Common myeloid progenitor, CD34-positive (primary cell): ENCODE measurements around the gene MAPKAP1.

Experiments used
- CTCF ChIA-PET: fragments of 350-600 bp; sonication (Branson Sonifier 250); formaldehyde crosslinking; loops from one replicate; lab custom pipeline; 2021; ENCODE audit warnings: antibody characterized with exemption; lab: Charles Lee
- POLR2A ChIA-PET: fragments of 350-600 bp; sonication (Branson Sonifier 250); formaldehyde crosslinking; loops from one replicate; lab custom pipeline; 2021; ENCODE audit warnings: antibody characterized with exemption; lab: Charles Lee
- DNase-seq, 3 donors: peaks; one replicate each; pipeline versions ENCODE4 v3.0.0 to v3.0.0-alpha.2; 2013
- H3K27ac ChIP-seq, 2 experiments: 1 replicate in 1 of 2; 2 replicates in 1 of 2; pipeline ENCODE4 v1.7.0; 2013; ENCODE audit warnings: inconsistent platforms in 2 of 2, low read length in 2 of 2, mild to moderate bottlenecking in 2 of 2, low read depth in 1 of 2, moderate library complexity in 1 of 2; ENCODE audit not compliant: severe bottlenecking in 2 of 2, insufficient read depth in 1 of 2, poor library complexity in 1 of 2
- H3K27me3 ChIP-seq, 5 experiments: replicated peaks in 2 of 5; 1 replicate in 3 of 5; 2 replicates in 2 of 5; pipeline versions ENCODE4 v1.6.1 to v1.7.0; 2013; ENCODE audit warnings: low read length in 4 of 5, mild to moderate bottlenecking in 2 of 5, moderate library complexity in 2 of 5, inconsistent platforms in 1 of 5; ENCODE audit not compliant: insufficient read depth in 5 of 5, control insufficient read depth in 4 of 5
- H3K36me3 ChIP-seq, 4 experiments: 1 replicate in 2 of 4; 2 replicates in 2 of 4; pipeline versions ENCODE4 v1.6.1 to v1.7.0; 2013; ENCODE audit warnings: low read length in 3 of 4, control low read depth in 1 of 4, mild to moderate bottlenecking in 1 of 4; ENCODE audit not compliant: control insufficient read depth in 4 of 4, insufficient read depth in 4 of 4
- H3K4me1 ChIP-seq, 4 experiments: 1 replicate in 3 of 4; 2 replicates in 1 of 4; pipeline versions ENCODE4 v1.6.1 to v1.7.1; 2013; ENCODE audit warnings: low read length in 3 of 4, mild to moderate bottlenecking in 3 of 4, control low read depth in 1 of 4, inconsistent platforms in 1 of 4, moderate library complexity in 1 of 4; ENCODE audit not compliant: control insufficient read depth in 4 of 4, insufficient read depth in 4 of 4; ENCODE audit errors: control extremely low read depth in 1 of 4
- H3K4me3 ChIP-seq, 7 experiments: 1 replicate in 4 of 7; 2 replicates in 3 of 7; pipeline versions ENCODE4 v1.5.1 to v1.7.0; 2013; ENCODE audit warnings: mild to moderate bottlenecking in 7 of 7, low read length in 6 of 7, moderate library complexity in 6 of 7, inconsistent platforms in 2 of 7, low read depth in 2 of 7, control low read depth in 1 of 7; ENCODE audit not compliant: insufficient read depth in 4 of 7, control insufficient read depth in 1 of 7; ENCODE audit errors: extremely low read depth in 1 of 7
- H3K9me3 ChIP-seq, 5 experiments: 1 replicate in 4 of 5; 2 replicates in 1 of 5; pipeline versions ENCODE4 v1.6.1 to v1.7.1; 2013; ENCODE audit warnings: low read length in 4 of 5, mild to moderate bottlenecking in 2 of 5, inconsistent platforms in 1 of 5, low read depth in 1 of 5, moderate library complexity in 1 of 5; ENCODE audit not compliant: control insufficient read depth in 4 of 5, insufficient read depth in 2 of 5; ENCODE audit errors: control extremely low read depth in 1 of 5
- WGBS: methylation state at CpG from one replicate; pipeline ENCODE4 v1.1.5; 2013; ENCODE audit not compliant: insufficient coverage; 5-methylcytosine and 5-hydroxymethylcytosine counted together

Gene MAPKAP1

GRCh38 chr9:125475385-125475784 is 231.6 kb downstream of the MAPKAP1 start:
- 98% methylated on average over 6 of the region's 6 CpGs for WGBS
- Histone ChIP-seq H3K4me1 (no peaks in the 10 kb centered on the region), H3K9me3 (no peaks in the 10 kb centered on the region), H3K36me3 (peaks cover 8 to 31% (median 14%) of the 10 kb centered on the region in 4 experiments), H3K27ac (no peak overlapping the region), H3K27me3 (no peaks in the 10 kb centered on the region), H3K4me3 (no peak overlapping the region)
- ChIA-PET POLR2A (no interaction called here), CTCF (interaction anchor here (1.4 kb wide), 1 partner anchor 18 kb away, joined by 3 read pairs; no protein-coding TSS in a partner anchor)
- DNase-seq, result no peak

- H3K9me3 ChIP-seq, result no peaks in the 10 kb centered on the region
- no peaks in the 10 kb centered on the region for H3K4me1 ChIP-seq
- no peak for DNase-seq
- H3K27ac ChIP-seq, result peak overlapping the region in 1 of 2 experiments; percentile 27
- ChIA-PET CTCF (interaction anchor here (1.5 kb wide), 1 partner anchor 40 kb away, joined by 4 read pairs; no protein-coding TSS in a partner anchor), POLR2A (no interaction called here)
- H3K27me3 ChIP-seq, result no peaks in the 10 kb centered on the region
- no peak overlapping the region for H3K4me3 ChIP-seq
- WGBS, result 97% methylated on average over 6 of the region's 11 CpGs
- H3K36me3 ChIP-seq, result peaks cover 4 to 21% (median 14%) of the 10 kb centered on the region in 4 experiments
Observed at GRCh38 chr9:125472926-125473701, 233.9 kb downstream of the MAPKAP1 start.

GRCh38 chr9:125472562-125472925 is 234.5 kb downstream of the MAPKAP1 start:
- Histone ChIP-seq H3K4me3 (no peak overlapping the region), H3K36me3 (peaks cover 4 to 17% (median 13%) of the 10 kb centered on the region in 4 experiments), H3K4me1 (no peaks in the 10 kb centered on the region), H3K9me3 (no peaks in the 10 kb centered on the region), H3K27me3 (no peaks in the 10 kb centered on the region), H3K27ac (peak overlapping the region in 1 of 2 experiments; percentile 19)
- no peak for DNase-seq
- ChIA-PET CTCF (interaction anchor here (1.4 to 1.5 kb wide), 2 partner anchors 10 to 40 kb away, joined by 4 read pairs; no protein-coding TSS in a partner anchor), POLR2A (no interaction called here)
- 100% methylated on average over 1 of the region's 4 CpGs for WGBS

- Histone ChIP-seq H3K27ac (no peak overlapping the region), H3K4me3 (no peak overlapping the region), H3K4me1 (peaks cover 0 to 5% (median under 1%) of the 10 kb centered on the region in 4 experiments), H3K9me3 (no peaks in the 10 kb centered on the region), H3K27me3 (no peaks in the 10 kb centered on the region), H3K36me3 (peaks cover 4 to 17% (median 7%) of the 10 kb centered on the region in 4 experiments)
- over 99% methylated on average over 12 of the region's 14 CpGs for WGBS
- DNase-seq, result no peak
- CTCF ChIA-PET, result interaction anchor here (1.4 kb wide), 1 partner anchor 8 kb away, joined by 4 read pairs; no protein-coding TSS in a partner anchor
- POLR2A ChIA-PET, result no interaction called here
Observed at GRCh38 chr9:125470767-125471580, 236.0 kb downstream of the MAPKAP1 start.

GRCh38 chr9:125470189-125470588 is 236.8 kb downstream of the MAPKAP1 start:
- peaks cover 3 to 12% (median 5%) of the 10 kb centered on the region in 4 experiments for H3K36me3 ChIP-seq
- H3K4me1 ChIP-seq, result peaks cover 0 to 13% (median 4%) of the 10 kb centered on the region in 4 experiments
- no peak overlapping the region for H3K27ac ChIP-seq
- CTCF ChIA-PET, result no interaction called here
- no peaks in the 10 kb centered on the region for H3K9me3 ChIP-seq
- no peak for DNase-seq
- POLR2A ChIA-PET, result no interaction called here
- H3K27me3 ChIP-seq, result no peaks in the 10 kb centered on the region
- H3K4me3 ChIP-seq, result no peak overlapping the region
- 83% methylated on average over 2 of the region's 3 CpGs for WGBS

- Histone ChIP-seq H3K36me3 (peaks cover 2 to 15% (median 5%) of the 10 kb centered on the region in 4 experiments), H3K27me3 (no peaks in the 10 kb centered on the region), H3K27ac (no peak overlapping the region), H3K9me3 (no peaks in the 10 kb centered on the region), H3K4me1 (peaks cover 0 to 26% (median 8%) of the 10 kb centered on the region in 4 experiments), H3K4me3 (no peak overlapping the region)
- ChIA-PET POLR2A (no interaction called here), CTCF (interaction anchor here (1.7 kb wide), 1 partner anchor 54 kb away, joined by 3 read pairs; no protein-coding TSS in a partner anchor)
- 97% methylated on average over 6 of the region's 8 CpGs for WGBS
- DNase-seq, result no peak
Observed at GRCh38 chr9:125468646-125469045, 238.4 kb downstream of the MAPKAP1 start.
